ENCODE data around the gene MT2A.

DNA sequence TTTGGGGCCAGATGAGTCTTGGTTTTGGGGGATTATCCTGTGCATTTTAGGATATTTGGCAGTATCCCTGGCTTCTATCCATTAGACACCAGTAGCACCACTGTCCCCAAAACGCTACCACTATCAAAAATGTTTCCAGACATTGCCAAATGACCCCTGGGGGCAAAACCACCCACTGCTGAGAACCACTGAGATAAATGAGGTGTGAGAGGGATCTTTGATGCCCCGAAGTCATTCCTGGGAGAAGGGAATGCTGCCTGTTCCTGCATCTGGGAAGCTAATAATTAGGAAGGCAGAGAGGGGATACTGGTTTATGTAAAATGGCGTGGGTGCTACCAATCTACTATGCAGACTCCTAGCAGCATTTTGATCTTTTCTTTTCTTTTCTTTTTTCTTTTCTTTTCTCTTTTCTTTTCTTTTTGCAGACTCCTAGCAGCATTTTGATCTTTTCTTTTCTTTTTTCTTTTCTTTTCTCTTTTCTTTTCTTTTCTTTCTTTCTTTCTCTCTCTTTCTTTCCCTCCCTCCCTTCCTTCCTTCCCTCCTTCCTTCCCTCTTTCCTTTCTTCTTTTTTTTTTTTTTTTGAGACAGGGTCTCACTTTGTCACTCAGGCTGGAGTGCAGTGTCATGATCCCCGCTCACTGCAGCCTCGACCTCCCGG is 27.9 kb upstream of the MT2A start:
- TF ChIP-seq, protein P1, sequence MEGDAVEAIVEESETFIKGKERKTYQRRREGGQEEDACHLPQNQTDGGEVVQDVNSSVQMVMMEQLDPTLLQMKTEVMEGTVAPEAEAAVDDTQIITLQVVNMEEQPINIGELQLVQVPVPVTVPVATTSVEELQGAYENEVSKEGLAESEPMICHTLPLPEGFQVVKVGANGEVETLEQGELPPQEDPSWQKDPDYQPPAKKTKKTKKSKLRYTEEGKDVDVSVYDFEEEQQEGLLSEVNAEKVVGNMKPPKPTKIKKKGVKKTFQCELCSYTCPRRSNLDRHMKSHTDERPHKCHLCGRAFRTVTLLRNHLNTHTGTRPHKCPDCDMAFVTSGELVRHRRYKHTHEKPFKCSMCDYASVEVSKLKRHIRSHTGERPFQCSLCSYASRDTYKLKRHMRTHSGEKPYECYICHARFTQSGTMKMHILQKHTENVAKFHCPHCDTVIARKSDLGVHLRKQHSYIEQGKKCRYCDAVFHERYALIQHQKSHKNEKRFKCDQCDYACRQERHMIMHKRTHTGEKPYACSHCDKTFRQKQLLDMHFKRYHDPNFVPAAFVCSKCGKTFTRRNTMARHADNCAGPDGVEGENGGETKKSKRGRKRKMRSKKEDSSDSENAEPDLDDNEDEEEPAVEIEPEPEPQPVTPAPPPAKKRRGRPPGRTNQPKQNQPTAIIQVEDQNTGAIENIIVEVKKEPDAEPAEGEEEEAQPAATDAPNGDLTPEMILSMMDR (conservative IDR thresholded peaks at IDR 0.05; ENCODE audit: low read depth, low read length) = no peak
- no peak for TF ChIP-seq EZH2 (IDR thresholded peaks at IDR 0.05; ENCODE audit: low read length, unreplicated experiment)
